ENCODE data around the gene LRP4. TPM values are rescaled to one million over a fixed set of nuclear protein-coding genes. Genes with fewer than 3 reads are reported as not detected.

The LRP4 gene
- total and polyA plus RNA-seq, 2 donors from 2014 or later, result 1.8 to 3.7 TPM

- Histone ChIP-seq H3K9ac (ENCODE audit: low read length in 3 of 3) (no peak overlapping the region), H3K27me3 (ENCODE audit: control insufficient read depth, insufficient read depth, low read length) (no peaks in the 10 kb centered on the region), H3K9me3 (ENCODE audit: control insufficient read depth in 2 of 3, insufficient read depth in 1 of 3, low read length in 3 of 3) (no peaks in the 10 kb centered on the region), H3K4me3 (ENCODE audit: low read length in 3 of 3) (no peak overlapping the region), H3K36me3 (ENCODE audit: control insufficient read depth in 2 of 3, insufficient read depth in 3 of 3, low read length in 3 of 3) (no peaks in the 10 kb centered on the region), H3K4me1 (ENCODE audit: control insufficient read depth in 2 of 3, insufficient read depth in 2 of 3, low read depth in 1 of 3, low read length in 3 of 3) (no peaks in the 10 kb centered on the region), H3K27ac (ENCODE audit: low read depth in 2 of 2, low read length in 2 of 2) (no peak overlapping the region)
- no peak for DNase-seq
- no peak for FAIRE-seq
- TF ChIP-seq CTCF (IDR thresholded peaks at IDR 0.05; ENCODE audit: borderline replicate concordance, extremely low read depth, insufficient read depth), result no peak
- intact Hi-C loops (cut with DNase I), result no loop called here
Observed at GRCh38 chr11:46902694-46903093, 15.7 kb downstream of the LRP4 start.

DNA sequence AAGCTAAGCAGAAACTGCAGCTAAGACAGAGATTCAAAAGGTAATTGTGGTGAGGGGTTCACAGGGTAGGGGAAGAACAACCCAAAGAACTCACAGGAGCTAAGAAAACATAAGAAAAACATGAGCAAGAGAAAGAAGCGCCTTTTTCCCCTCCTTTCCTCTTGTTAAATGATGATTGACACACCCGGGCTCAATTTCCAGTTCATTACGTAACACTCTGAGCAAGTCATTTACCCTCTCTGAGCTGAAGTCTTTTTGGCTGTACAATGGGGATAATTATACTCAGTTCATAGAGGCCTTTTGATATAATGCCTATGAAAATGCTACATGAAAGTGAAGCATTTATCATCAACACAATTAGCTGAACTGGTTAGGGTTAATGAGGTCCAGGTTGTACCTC lies 17.2 kb downstream of the LRP4 start:
- DNase-seq (no peak), FAIRE-seq (no peak)
- H3K9ac ChIP-seq (ENCODE audit: low read length in 3 of 3), result no peak overlapping the region
- H3K4me3 ChIP-seq (ENCODE audit: low read length in 3 of 3), result no peak overlapping the region
- intact Hi-C loops (cut with DNase I), result no loop called here
- no peaks in the 10 kb centered on the region for H3K36me3 ChIP-seq (ENCODE audit: control insufficient read depth in 2 of 3, insufficient read depth in 3 of 3, low read length in 3 of 3)
- no peaks in the 10 kb centered on the region for H3K27me3 ChIP-seq (ENCODE audit: control insufficient read depth, insufficient read depth, low read length)
- H3K4me1 ChIP-seq (ENCODE audit: control insufficient read depth in 2 of 3, insufficient read depth in 2 of 3, low read depth in 1 of 3, low read length in 3 of 3), result no peaks in the 10 kb centered on the region
- no peaks in the 10 kb centered on the region for H3K9me3 ChIP-seq (ENCODE audit: control insufficient read depth in 2 of 3, insufficient read depth in 1 of 3, low read length in 3 of 3)
- TF ChIP-seq CTCF (IDR thresholded peaks at IDR 0.05; ENCODE audit: borderline replicate concordance, extremely low read depth, insufficient read depth), result no peak
- no peak overlapping the region for H3K27ac ChIP-seq (ENCODE audit: low read depth in 2 of 2, low read length in 2 of 2)

- H3K4me3 ChIP-seq (ENCODE audit: low read length in 3 of 3), result no peak overlapping the region
- H3K27me3 ChIP-seq (ENCODE audit: control insufficient read depth, insufficient read depth, low read length), result no peaks in the 10 kb centered on the region
- TF ChIP-seq CTCF (IDR thresholded peaks at IDR 0.05; ENCODE audit: borderline replicate concordance, extremely low read depth, insufficient read depth), result no peak
- no peak overlapping the region for H3K27ac ChIP-seq (ENCODE audit: low read depth in 2 of 2, low read length in 2 of 2)
- intact Hi-C loops (cut with DNase I), result no loop called here
- DNase-seq, result no peak
- H3K9ac ChIP-seq (ENCODE audit: low read length in 3 of 3), result no peak overlapping the region
- H3K36me3 ChIP-seq (ENCODE audit: control insufficient read depth in 2 of 3, insufficient read depth in 3 of 3, low read length in 3 of 3), result no peaks in the 10 kb centered on the region
- no peak for FAIRE-seq
- H3K4me1 ChIP-seq (ENCODE audit: control insufficient read depth in 2 of 3, insufficient read depth in 2 of 3, low read depth in 1 of 3, low read length in 3 of 3), result no peaks in the 10 kb centered on the region
- H3K9me3 ChIP-seq (ENCODE audit: control insufficient read depth in 2 of 3, insufficient read depth in 1 of 3, low read length in 3 of 3), result no peaks in the 10 kb centered on the region
Observed at GRCh38 chr11:46900091-46900746, 18.1 kb downstream of the LRP4 start.

Data from kidney (tissue), 14 donors.